Activated CD8-positive, alpha-beta memory T cell treated with anti-CD3 and anti-CD28 coated beads for 1 hour (primary cell): ENCODE data around the gene KRTAP10-5.
"Not testable (repeated sequence)": the region's sequence is repeated elsewhere in the genome, so short reads cannot be mapped to it uniquely, and the experiment has no call there.

Experiments
- DNase-seq, 2 donors: peaks; one replicate each; pipeline ENCODE4 v3.0.0-alpha.2; 2020; ENCODE audit warnings: low read depth in 1 of 2; ENCODE audit errors: extremely low read depth in 1 of 2

Gene KRTAP10-5

DNA sequence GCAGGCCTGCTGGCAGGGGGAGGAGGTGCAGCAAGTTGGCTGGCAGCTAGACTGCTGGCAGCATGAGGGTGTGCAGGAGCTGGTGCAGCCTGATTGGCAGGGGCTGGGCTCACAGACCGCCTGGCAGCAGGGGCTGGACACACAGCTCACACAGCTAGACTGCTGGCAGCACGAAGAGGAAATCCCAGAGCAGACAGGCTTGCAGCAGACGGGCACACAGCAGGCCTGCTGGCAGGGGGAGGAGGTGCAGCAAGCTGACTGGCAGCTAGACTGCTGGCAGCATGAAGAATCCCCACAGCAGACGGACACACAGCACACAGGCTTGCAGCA, 11.4 kb upstream of the KRTAP10-5 start:
- DNase-seq, result not testable (repeated sequence)

DNA sequence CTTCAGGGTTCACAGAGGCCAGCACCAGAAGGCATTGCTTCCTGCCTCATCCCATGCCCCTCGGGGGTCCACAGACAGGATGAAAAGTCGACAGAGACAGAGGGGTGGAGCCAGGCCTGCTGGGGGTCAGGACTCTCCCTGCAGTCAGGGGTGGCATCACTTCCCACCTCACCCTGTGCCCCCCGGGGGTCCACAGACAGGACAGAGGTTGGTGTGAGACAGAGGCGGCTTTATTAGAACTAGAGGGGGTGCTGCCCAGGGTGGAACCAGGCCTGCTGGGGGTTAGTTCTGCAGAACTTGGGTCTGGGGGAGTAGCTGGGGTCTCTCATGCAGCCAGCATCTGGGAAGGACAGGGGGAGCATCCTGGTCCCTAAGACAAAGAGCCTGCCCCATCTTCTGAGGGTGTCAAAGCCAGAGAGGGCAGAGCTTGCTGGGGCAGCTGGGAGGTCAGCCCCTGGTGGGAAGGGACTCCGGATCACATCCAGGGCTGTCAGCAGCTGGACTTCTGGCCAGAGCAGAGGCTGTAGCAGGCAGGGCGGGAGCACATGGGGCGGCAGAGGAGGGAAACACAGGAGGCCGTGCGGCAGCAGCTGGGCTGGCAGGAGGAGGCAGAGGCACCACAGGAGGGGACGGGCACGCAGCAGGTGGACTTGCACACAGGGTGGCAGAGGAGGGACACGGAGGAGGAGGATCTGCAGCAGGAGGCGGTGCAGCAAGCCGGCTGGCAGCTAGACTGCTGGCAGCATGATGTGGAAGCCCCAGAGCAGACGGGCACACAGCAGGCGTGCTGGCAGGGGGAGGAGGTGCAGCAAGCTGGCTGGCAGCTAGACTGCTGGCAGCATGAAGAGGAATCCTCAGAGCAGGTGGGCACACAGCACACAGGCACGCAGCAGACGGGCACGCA, 10.7 kb upstream of the KRTAP10-5 start:
- DNase-seq, result not testable (repeated sequence)

DNA sequence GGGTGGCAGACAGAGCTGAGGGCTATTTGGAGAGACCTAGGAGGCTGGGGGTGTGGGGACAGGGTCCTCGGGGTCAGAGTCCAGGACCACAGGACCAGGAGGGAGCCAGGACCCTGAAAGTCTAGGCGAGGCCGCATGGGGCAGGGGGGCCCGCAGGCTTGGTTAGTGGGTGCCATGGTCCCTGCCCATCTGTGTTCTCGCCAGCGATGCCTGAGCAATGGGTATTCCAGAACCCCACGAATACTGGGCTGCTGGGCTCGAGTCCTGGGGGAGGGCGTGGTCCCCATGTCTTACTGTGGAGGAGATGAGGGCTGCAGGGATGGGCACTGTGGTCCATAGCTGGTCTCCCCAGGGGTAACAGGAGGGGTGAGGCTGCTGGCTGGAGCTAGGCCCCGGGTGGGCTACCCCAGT, 9.9 kb upstream of the KRTAP10-5 start:
- no peak for DNase-seq

DNA sequence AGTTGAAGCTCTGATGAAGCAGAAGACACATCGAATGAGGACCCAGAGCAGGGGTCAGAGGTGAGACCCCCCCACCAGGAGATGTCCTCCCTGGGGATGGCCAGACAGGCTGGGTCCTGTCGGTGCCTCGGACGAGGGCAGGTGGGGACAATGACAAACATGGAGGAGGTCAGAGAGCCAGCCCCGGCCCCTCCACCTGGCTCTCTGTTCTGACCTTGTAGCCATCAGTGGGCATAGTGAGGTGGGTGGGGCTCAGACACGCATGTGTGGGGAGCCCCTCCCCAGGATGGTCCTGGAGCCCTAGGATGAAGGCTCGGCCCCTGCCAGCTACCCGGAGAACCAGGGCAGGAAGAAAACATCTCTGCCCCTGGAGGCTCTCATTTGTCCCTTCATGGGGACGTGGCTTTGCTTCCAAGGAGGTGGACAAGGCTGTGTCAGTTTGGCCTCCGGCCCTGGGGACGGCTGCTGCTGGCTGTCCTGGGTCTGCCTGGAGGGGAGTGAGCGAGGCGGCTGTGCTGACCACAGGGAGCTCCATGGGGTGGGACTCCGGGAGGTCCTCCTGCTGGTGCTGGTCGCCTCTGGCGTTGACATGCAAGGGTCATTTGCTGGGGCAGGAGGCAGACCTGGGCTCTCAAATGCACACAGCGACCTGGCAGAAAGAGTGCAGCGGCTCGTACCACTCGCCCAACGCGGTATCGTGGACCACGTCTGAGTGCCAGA, 9.3 kb upstream of the KRTAP10-5 start:
- no peak for DNase-seq

DNA sequence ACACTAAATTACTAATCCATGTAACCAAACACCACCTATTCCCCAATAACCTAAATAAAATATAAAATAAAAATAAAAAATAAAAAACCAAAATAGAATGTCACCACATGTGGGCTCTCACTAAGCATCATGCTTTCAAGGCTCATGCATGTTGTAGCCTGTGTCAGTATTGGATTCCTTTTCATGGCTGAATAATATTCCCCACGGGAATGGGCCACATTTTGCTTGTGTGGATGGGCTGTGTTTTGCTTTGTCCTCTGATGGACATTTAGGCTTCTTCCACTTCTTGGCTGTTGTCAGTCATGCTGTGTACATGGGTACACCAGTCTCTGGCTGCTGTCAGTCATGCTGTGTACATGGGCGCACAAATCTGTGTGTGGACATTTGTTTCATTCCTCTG, 8.7 kb upstream of the KRTAP10-5 start:
- no peak for DNase-seq

DNA sequence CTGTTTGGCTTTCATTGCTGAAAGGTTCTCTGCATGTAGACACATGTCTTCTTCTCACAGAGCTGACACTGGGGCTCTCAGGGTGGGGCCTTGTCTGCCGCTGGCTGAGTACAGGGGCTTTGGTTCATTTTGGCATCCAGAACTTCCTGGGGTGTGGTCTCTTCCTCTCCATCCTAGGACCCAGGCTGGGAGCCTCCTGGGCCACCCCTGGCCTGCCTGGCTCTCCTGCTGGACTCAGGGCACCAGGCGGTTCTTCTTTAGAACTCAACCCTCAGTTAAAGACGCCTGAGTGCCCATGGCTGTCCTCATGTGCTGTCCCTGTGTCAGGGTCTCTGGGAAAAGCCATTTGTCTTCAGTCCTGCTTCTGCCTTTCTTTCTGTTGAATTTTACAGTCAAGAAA, 5.5 kb upstream of the KRTAP10-5 start:
- no peak for DNase-seq

DNA sequence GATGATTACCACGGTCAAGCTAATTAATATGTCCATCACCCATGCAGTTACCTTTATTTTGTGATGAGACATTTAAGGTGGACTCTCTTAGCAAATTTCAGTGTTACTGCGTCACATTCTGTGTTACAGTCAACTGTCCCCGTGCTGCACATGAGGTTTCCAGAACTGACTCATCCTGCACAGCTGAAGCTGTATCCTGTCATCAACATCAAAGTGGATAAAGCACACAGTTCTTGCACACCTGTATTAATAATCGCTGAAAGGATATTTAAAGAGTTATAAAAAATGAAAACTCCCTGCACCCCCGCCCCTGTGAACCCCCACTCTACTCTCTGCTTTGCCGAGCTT, 3.4 kb upstream of the KRTAP10-5 start:
- DNase-seq, result no peak

DNA sequence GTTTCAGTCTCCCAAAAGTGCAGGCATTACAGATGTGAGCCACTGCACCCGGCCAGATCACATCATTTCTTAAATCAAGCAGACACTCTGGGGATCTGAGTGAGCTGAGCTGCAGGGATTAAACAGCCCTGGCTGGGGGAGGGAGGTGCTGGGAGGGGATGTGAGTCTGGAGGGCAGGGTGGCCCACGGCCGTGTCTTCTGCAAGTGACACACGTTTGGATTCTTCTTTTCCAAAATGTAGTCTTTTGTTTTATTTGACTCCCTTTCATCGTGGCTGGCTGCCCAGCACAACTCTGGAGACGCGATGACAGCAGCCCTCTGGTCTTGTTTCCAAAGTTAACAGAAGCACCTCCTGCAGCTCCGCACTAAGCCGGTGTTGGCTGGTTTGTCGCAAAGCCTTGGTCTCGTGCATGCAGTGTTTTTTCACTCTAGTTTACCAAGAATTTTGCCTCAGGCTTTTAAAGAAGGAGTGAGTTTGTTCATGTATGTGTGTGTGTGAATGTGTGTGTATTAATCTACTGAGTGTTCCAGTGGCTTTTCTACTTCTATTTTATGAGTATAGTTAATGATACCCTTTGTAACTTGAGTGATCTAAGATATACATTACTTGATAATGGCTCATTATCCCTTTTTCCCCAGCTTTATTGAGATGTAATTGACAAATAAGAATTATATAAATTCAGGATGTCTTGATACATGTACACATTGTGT, 2.8 kb upstream of the KRTAP10-5 start:
- no peak for DNase-seq

DNA sequence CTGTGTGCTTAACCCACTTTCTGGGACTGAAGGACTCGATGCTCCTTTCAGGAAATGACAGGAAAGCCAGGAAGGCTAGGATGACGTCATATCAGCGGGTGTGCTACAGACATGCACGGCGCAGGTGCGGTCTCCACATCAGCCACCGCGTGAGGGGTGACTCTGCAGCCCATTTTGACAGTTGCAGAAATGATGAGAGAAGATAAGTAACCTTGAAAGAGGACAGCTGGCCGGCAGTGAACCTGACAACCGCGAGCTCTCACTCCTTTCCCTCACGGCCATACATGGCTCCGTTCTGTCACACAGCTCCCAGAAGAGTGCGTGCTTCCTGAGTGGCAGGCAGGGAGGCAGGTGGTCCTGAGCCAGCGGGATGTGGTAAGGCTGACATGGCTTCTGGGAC, 1.7 kb upstream of the KRTAP10-5 start:
- no peak for DNase-seq

DNA sequence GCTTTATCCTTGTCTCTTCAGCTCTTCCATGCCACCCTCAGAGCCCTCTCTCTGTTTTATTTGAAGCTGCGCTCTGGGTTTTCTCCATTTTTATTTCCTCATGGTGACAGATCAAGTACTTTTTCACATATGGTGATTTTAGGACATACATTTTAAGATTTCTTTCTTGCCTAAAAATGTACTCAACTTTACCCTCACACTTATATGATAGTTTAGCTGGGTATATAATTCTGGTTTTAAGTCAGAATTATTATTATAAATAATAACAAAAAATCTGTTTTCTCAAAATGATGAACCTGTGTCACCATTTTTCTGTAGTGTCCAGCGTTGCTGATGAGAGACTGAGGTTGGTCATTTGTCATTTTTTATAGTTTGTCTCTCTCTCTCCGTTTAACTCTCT, 754 bp upstream of the KRTAP10-5 start:
- DNase-seq, result no peak

DNA sequence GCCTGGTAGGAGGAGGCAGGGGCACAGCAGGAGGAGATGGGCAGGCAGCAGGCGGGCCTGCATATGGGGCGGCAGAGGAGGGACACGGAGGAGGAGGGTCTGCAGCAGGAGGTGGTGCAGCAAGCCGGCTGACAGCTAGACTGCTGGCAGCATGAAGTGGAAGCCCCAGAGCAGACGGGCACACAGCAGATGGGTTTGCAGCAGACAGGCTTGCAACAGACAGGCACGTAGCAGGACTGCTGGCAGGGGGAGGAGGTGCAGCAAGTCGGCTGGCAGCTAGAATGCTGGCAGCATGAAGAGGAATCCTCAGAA, 615 bp downstream of the KRTAP10-5 start:
- no peak for DNase-seq

DNA sequence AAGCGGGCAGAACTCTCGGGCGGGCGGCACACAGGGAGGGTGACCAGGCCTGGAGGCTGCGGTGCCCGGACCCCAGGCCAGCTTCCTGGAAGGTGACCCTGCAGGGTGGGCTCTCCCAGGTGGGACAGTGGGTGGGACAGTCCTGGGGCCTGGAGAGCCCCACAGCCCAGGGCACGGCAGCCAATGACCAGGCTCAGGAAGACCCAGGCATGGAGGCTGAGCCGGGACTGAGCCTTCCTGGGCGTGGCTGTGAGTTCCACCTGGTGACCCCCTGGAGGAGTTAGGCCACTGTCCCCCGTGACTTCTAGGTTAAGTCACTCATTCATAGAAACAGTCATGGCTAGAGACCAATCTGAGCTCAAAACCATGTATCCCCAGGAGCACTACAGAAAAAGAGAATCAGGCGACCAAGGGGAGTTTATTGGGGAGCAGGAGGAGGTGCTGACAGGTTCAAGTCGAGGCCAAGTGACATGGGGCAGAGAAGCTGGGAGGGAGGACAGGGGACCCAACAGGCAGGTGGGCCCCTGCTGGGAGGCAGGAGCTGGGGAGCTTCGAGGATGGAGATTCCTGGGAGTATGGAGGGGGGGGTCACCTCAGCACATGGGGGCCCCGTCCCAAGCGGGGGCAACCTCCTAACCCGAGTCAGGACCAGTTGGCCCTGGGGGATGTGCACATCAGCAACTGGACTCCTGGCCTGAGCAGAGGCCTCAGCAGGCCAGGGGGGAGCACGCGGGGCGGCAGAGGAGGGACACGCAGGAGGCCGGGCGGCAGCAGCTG, 1.2 kb downstream of the KRTAP10-5 start:
- DNase-seq, result no peak

DNA sequence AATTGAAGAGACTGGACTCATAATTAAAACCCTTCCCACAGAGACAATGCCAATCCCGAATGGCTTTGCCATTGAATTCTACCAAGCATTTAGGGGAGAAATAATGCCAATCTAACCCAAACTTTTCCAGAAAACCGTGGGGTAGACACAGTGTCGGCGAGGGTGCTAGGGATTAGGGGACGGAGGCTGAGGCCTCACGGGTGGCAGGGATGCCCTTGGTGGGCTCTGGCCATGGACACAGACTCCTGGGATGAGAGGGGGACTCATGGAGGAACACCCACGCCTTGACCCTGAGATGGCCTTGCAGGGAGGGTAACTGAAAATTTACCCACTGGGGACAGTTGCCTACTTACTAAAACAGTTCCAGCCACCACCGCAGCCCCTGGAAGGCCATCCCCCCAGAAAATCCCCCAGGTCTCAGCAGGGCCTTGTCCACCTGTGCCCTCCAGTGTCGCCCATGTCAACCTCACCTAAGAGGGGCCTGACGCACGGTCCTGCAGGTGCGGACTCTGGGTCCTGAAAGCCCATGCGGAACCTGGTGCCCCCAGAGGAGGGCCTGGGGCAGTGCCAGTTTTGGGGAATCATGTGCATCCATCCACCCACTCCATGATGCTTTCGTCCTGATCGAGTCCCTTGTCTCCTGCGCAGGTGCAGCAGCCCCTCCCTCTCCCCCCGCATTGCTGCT, 1.9 kb downstream of the KRTAP10-5 start:
- DNase-seq, result no peak

DNA sequence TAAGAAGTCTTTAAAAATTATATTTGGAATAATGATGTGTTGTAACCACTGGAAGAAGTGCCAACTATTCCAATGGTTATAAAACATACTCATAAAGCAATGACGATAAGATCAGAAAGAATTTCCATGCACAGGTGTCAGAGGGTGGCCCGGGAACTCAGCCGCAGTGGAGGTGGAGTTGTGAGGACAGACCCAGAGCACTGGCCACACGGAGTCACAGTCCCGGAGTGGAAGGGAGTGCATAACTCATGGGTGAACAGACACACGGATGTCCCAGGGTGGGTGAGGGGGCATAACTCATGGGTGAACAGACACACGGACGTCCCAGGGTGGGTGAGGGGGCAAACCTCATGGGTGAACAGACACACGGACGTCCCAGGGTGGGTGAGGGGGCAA, 4.4 kb downstream of the KRTAP10-5 start:
- DNase-seq, result no peak

DNA sequence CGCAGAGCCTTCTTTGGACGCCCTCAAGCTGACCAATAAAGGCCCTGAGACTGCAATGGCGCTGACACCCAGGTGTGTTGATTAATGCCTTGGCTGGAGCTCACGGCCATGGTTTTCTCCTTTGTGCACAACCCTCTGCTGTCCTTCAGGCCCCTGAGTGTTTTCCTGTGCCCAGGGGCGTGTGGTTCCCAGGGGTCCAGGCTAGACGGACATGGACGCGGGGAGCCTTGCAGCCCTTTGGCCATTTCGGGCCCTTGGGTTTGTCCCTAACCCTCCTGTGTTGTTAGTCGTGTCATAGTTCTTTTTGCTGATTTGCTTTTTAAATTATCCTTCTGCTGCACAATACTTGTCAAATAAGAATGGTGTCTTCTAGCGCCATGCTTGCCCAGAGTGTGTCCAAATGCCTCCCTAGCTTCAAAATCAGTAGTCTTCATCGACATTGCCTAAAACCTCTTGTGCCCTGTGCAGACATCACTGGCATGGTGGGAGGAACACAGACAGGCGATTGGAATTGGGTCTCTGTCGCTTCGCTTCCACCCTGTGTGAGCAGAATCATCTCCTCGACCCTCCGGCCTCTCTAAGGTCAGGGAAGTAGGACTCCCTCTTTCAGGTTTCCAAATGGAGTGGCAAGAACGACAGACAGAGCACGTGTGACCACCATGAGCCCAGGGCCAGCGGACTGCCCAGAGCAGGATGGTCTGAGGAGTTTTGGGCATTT, 4.9 kb downstream of the KRTAP10-5 start:
- DNase-seq, result no peak

DNA sequence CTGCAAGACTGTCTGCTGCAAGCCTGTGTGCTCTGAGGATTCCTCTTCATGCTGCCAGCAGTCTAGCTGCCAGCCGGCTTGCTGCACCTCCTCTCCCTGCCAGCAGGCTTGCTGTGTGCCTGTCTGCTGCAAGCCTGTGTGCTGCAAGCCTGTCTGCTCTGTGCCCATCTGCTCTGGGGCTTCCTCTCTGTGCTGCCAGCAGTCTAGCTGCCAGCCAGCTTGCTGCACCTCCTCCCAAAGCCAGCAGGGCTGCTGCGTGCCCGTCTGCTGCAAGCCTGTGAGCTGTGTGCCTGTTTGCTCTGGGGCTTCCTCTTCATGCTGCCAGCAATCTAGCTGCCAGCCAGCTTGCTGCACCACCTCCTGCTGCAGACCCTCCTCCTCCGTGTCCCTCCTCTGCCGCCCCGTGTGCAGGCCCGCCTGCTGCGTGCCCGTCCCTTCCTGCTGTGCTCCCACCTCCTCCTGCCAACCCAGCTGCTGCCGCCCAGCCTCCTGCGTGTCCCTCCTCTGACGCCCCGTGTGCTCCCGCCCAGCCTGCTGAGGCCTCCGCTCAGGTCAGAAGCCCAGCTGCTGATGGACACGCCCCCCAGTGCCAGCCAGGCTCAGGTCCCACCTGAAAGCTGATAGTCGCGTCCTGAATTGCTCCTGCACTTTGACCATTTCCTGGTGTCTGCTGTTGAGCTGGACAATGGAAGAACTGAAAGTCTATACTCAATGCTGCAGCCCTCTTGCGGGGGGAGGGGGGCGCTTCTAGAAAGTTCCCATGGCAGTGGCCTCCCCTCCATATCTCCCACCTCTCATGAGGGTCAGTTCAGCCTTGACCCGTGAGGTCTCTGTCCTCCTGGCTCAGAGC, 5.7 kb downstream of the KRTAP10-5 start:
- no peak for DNase-seq

DNA sequence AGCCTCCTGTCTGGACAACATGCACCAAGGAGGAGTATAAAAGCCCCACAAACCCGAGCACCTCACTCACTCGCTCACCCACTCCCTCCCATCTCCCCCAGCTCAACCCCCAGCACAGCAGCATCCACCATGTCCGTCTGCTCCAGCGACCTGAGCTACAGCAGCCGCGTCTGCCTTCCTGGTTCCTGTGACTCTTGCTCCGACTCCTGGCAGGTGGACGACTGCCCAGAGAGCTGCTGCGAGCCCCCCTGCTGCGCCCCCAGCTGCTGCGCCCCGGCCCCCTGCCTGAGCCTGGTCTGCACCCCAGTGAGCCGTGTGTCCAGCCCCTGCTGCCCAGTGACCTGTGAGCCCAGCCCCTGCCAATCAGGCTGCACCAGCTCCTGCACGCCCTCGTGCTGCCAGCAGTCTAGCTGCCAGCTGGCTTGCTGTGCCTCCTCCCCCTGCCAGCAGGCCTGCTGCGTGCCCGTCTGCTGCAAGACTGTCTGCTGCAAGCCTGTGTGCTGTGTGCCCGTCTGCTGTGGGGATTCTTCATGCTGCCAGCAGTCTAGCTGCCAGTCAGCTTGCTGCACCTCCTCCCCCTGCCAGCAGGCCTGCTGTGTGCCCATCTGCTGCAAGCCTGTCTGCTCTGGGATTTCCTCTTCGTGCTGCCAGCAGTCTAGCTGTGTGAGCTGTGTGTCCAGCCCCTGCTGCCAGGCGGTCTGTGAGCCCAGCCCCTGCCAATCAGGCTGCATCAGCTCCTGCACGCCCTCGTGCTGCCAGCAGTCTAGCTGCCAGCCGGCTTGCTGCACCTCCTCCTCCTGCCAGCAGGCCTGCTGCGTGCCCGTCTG, 6.6 kb downstream of the KRTAP10-5 start, which contains the start of gene KRTAP10-4:
Gene KRTAP10-4 (plus strand): TSS at position 100 of the 827 bp plus-strand sequence. CDS start 30 bp downstream, at position 130.
- DNase-seq, result not testable (repeated sequence)

DNA sequence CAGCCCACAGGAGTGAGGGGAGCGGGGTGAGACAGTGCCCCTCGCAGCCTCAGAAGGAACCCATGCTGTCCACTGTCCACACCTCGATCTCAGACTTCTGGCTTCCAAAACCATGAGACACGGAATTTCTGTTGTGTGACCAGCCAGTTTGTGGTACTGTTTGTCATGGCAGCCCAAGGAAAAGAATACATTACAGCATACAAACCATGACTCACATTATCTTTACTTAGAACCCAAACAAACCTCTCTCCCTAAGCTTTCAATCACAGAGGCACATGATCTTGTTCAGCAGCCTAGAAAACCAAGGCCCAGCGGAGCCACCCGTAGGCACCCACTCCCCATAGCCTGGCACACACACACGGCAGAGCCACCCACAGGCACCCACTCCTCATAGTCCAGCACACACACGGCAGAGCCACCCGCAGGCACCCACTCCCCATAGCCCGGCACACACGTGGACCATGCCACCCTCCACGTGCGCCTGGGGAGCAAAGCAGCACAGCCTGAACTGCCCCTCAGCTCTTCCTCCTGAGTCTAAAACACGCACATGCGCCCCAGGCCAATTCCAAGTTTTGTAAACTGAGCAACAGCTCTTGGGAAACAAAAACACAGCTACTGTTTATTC, 7.3 kb downstream of the KRTAP10-5 start:
- no peak for DNase-seq
